NCI-H1417 (cell line): ENCODE results near the gene TNRC6A.
"Not testable (repeated sequence)": the region's sequence is repeated elsewhere in the genome, so short reads cannot be mapped to it uniquely, and the experiment has no call there.

ENCODE experiments used
- DNase-seq, 3 experiments: peaks; one replicate each; lab custom pipeline; 2025; lab: John Stamatoyannopoulos, UW

The TNRC6A gene

DNA sequence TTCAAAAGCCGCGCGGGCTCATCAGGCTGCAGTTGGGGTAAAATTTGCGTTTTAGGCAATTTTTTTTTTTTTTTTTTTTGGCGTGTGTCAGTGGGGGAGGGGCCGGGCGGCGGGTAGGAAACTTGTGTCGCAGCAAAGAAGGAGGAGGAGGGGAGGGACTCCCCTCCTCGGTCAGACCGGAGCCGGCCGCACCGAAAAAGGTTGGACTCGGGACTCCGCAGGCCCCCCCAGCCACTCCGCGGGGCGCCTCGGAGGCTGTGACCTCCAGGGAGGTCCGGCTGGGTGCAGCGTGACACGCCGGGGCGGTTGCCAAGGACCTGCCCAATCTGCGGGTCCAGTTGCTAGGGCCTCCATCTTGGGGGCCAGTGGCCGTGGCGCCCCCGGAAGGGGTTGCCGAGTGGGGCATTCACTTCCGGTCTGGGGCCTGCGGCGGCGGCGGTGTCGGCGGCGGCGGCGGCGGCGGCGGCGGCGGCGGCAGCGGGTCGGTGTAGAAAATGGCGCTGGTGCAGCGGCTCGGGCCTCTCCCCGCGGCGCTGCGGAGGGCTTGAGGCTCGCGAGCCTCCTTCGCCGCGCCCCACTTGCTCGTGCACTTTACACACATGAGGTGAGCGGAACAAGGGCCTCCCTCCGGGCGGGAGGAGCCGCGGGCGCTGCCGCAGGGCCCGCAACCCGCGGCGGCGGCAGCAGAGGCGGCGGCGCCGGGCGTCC is at the start of gene TNRC6A:
Gene TNRC6A (plus strand): TSS at position 409 of the 708 bp plus-strand sequence. CDS start 191 bp downstream, at position 600.
- DNase-seq = peak; percentile 72 to 92 (median 90)

DNA sequence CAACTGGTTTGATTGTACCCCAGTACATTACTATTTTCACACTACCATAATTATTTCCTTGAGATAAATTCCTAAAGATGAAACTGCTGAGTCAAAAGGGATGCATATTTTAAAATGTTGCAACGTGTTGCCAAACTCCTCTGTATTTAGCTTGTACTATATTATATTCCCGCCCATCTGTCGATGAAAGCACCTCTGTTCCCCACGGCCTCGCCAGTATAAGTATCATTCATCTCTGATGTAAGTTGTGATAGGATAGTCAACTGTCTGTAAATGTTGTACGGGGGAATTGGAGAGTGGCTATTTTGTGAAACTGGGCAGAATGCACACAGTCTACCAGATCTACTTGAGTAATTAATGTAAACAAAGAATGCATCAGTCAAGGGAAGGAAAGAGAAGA is 47.7 kb upstream of the TNRC6A start:
- peak in 1 of 3 experiments; percentile 2 for DNase-seq

DNA sequence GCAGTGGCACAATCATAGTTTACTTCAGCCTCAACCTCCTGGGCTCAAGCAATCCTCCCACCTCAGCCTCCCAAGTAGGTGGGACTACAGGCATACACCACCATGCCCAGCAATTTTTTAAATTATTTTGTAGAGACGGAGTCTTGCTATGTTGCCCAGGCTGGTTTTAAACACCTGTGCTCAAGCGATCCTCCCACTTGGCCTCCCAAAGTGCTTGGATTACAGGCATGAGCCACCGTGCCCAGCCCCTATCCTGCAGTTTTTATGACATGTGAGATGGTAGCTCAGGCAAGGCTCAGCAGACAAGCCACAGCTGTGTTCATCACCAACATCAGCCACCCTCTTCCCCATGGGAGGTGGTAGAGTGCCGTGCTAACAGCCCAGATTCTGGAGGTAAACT is 46.2 kb upstream of the TNRC6A start:
- no peak for DNase-seq

DNA sequence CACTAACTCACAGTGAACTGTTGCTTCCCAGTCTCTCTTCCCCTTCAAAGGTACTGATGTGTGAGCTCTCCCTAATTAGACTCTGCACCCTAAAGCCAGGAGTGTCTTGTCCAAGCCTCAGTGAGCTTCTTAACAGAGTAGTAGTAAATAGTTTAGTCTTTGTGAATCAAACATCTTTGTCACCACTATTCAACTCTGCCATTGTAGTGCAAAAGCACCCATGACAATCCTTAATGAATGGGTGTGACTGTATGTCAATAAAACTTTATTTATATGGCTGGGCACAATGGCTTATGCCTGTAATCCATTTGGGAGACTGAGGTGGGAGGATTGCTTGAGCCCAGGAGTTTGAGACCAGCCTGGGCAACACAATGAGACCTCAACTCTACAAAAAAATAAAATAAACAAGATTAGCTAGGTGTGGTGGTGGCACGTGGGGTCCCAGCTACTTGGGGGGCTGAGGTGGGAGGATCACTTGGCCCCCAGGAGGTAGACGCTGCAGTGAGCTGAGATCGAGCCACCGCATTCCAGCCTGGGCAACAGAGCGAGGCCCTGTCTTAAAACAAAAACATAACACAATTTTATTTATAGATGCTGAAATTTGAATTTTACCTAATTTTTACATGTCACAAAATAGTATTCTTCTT is 45.5 kb upstream of the TNRC6A start:
- no peak for DNase-seq

DNA sequence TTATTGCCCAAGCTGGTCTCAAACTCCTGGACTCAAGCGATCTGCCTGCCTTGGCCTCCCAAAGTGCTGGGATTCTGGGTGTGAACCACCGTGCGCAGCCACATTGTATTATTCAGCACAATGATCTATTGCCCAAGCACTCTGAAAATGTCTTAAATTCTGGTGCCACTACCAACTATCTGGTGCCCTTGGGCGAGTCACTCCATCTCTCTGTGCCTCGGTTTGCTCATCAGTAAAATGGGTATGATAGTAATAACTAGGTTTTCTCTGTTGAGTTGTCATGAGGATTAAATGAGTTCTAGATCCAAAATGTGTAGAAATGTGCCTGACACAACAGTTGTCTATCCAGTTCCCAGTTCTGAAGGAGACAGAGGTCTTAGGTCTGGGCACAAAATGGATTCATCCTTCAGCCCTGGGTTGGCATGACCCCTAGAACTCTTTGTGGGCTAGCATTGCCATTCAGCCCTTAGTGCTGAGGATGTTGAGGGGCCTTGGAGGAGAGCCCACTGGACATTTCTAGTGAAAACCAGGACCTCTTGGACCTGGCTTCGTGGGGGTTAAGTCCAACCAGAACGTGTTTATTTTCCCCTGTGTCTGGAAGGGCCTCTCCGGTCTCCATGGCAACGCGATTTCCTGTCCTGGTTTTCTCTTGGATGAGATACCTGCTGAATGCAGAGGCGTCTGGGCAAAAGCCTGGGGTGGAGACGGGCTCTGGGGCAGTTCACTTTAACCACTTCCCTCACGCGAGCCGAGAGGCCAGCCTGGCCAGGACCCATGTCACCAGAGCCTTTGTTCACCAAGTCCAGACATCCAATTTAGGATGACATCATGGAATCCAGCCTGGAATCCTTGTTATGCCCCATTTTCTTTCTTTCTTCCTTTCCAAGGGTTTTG is 43.7 kb upstream of the TNRC6A start:
- peak in 2 of 3 experiments; percentile 48 to 74 for DNase-seq

GRCh38 chr16:24686678-24687077 is 42.8 kb upstream of the TNRC6A start:
- no peak for DNase-seq

- no peak for DNase-seq
Measured at GRCh38 chr16:24688359-24688758, 41.1 kb upstream of the TNRC6A start.

DNA sequence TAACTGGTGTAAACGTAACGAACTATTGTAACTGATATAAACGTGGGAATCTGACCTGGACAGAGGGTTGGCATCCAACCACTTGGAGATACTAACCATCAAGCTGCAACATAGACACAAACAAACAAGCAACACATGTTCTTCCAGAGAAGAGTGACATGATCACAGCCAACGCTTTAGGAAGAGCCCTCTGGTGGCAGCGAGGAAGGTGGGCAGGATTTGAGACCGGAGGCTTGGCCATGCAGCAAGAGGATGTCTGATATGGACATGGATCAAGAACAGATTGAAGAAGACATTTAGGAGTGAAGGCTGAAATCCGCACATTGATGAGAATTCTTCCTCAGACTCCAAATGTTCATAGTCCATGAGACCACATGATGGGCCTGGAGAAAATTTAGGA is 40.3 kb upstream of the TNRC6A start:
- peak in 2 of 3 experiments; percentile 10 to 45 for DNase-seq

DNA sequence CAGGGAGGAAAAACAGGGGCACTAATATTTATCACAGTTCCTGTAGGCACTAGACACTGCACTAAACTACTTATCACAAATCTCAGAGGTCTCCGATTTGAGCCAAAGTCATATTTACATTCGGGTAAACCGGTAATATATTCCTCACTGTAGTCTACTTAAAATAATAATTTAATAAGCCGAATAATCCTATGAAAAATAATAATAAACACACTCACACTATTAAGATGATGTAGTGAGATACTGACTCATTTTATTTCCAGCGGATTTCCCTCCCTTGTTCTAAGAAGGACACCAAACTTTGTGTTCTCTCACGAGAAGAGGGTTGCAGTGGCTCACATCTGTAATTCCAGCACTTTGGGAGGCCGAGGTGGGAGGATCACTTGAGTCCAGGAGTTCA is 36.6 kb upstream of the TNRC6A start:
- no peak for DNase-seq

GRCh38 chr16:24694931-24695330 is 34.5 kb upstream of the TNRC6A start:
- DNase-seq = no peak

DNA sequence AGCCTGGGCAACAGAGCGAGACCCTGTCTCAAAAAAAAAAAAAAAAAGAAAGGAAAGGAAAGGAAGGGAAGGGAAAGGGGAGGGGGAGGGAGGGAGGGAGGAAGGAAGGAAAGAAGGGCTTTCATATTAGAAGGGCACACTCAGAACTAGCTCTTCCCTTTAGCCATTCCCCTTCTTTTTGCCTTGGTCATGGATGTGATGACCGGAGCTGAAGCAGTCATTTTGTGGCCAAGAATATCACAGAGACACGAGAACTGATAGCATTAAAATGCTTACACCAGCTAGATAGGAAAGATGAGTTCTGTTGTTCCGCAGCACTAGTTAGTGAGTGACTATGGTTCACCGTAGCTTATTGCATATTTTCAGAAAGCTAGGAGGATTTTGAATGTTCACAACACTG is 32.8 kb upstream of the TNRC6A start:
- no peak for DNase-seq

GRCh38 chr16:24698308-24698707 is 31.1 kb upstream of the TNRC6A start:
- DNase-seq = no peak

DNA sequence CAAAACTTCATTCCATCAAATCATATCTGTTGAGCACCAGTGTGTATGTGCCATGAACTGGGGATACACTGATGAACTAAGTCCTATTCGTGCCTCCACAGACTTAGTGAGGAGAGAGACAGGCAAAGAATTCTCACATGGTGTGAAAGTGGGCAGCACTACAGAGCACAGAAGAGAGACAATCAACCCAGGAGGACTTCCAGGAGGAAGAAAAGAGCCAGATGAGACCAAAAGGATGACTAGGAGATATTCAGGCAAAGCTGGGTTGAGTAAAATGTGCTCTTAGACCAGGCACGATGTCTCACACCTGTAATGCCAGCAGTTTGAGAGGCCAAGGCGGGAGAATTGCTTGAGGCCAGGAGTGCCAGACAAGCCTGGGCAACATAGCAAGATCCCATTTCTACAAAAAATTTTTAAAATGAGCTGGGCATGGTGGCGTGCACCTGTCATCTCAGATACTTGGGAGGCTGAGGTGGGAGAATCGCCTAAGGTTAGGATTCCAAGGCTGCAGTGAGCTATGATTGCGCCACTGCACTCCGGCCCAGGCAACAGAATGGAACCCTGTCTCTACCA is 30.2 kb upstream of the TNRC6A start:
- no peak for DNase-seq

DNA sequence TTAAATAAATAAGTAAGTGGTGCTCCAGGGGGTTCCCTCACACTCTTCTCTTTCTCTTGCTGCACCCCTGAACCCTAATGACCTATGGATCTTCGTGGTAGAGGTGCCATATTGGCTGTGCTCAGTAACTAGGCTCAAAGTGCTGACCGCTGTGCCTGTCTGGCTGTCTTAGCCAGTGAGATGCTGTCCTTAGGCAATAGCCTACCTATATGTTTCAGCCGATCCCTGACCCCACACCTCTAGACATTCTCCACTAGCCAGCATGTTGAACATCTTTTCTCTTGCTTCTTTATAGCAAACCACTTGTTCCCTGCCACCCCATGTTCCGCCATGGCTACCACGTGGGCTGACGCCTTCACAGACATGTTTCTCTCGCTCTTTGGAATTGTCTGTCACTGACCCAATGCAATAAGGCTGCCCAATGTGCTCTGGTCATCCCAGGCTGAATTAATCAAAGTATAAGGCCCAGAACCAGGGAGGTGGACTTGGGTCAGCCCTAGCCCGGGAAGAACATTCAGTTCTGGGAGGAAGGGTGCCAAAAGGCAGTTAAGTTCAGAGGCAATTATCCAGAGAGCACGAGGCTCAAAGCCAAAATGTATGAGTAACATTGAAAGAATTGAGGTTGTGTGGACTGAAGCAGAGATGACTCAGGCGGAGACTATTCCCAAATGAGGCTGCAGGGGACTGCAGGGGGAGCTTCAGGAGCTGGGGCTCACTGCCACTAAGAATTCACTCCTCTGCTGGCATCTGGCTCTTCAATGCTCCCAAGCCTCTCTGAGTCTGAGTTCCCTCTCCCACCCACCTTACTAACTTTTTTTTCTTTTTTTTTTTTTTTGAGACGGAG is 28.7 kb upstream of the TNRC6A start:
- no peak for DNase-seq

- no peak for DNase-seq
Measured at GRCh38 chr16:24701521-24701951, 27.9 kb upstream of the TNRC6A start.

DNA sequence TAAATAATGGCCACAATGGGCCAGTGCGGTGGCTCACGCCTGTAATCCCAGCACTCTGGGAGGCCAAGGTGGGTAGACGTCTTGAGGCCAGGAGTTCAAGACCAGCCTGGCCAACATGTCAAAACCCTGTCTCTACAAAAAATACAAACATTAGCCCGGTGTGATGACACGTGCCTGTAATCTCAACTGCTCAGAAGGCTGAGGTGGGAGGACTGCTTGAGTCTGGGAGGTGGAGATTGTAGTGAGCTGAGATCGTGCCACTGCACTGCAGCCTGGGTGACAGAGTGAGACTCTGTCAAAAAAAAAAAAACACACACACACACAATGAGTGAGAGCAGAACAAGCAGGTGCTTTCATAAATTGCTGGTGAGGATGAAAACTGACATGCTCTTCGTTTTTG is 21.7 kb upstream of the TNRC6A start:
- DNase-seq = not testable (repeated sequence)

DNA sequence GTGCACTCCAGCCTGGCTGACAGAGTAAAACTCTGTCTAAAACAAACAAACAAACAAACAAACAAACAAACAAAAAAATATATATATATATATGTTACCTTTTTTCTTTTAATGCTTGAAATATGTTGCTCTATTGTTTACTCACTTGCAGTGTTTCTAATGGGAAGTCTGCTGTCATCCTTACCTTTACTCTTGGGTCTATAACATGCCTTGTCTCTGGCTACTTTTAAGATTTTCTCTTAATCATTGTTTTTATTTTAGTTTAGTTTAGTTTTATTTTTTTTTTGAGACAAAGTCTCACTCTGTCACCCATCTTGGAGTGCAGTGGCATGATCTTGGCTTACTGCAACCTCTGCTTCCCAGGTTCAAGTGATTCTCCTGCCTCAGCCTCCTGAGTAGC is 16.1 kb upstream of the TNRC6A start:
- DNase-seq = no peak

DNA sequence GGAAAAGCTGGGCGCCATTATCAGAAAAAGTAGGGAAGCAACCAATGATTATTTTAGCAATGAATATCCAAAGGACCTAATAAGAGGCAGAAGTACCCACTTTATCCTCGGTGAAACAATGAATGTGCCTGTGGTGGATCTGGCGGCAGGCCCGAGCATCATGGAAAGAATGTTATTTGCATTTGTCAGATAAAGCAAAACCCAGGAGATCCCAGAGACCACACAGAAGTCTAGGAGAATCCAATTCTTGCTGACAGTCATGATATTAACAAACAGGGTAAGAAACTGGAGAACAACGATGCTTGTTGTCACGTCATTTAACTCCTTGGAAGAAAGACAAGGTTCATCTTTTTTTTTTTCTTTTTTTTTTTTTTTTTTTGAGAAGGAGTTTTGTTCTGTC is 12.0 kb upstream of the TNRC6A start:
- DNase-seq = no peak

DNA sequence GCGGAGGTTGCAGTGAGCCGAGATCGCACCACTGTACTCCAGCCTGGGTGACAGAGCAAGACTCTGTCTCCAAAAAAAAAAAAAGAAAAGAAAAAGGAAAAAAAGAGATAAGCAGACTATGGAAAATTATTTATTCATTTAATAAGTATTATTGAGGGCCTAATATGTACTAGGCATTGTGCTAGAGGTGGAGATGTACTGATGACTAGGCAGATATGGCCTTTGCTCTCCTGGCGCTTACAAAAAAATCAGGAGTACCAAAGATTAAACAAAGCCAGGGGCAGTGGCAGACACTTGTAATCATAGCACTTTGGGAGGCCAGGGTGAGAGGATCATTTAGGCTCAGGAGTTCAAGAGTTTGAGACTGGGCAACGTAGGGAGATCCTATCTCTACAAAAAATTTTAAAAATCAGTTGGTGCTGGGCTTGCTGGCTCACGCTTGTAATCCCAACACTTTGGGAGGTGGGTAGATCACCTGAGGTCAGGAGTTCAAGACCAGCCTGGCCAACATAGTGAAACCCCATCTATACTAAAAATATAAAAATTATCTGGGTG is 10.4 kb upstream of the TNRC6A start:
- DNase-seq = no peak

- no peak for DNase-seq
Measured at GRCh38 chr16:24721830-24722238, 7.6 kb upstream of the TNRC6A start.

- no peak for DNase-seq
Measured at GRCh38 chr16:24723663-24724062, 5.8 kb upstream of the TNRC6A start.
